HG03135 (cell line): ENCODE measurements around the gene SEC22A.

ENCODE experiments used
- ATAC-seq: cut with Tn5 transposase; IDR thresholded peaks from one replicate; pipeline ENCODE4 v1.9.1; 2021; ENCODE audit warnings: mild to moderate bottlenecking, moderate library complexity; ENCODE audit not compliant: unreplicated experiment

The SEC22A gene

DNA sequence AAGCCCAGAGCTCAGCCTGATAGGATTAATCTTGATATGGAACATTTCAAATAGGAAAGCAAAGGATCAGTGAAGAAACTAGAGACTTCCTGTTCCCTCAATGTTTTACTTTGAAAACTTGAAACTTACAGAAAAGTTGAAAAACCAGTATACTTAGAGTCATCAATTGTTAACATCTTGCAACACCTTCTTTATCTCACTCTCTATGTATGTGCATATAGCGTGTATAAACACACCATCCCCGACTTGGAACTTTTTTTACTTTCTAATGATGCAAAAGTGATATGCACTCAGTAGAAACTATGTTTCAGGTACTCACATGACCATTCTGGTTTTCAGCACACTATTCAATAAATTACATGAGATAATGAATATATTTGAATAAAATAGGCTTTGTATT is 60.5 kb downstream of the SEC22A start:
- no peak for ATAC-seq

DNA sequence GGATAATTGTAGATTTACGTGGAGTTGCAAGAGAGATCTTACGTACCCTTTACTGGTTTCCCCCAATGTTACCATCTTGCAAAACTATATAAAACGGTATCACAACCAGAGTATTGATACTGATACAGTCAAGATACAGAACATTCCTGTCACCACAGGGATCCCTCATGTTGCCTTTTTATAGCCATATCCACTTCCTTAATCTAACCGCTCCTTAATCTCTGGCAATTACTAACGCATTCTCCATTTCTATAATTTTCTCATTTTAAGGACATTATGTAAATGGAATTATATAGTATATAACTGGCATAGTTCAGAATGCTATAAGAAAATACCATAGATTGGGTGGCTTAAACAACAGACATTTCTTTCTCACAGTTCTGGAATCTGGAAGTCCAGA is 61.1 kb downstream of the SEC22A start:
- no peak for ATAC-seq

DNA sequence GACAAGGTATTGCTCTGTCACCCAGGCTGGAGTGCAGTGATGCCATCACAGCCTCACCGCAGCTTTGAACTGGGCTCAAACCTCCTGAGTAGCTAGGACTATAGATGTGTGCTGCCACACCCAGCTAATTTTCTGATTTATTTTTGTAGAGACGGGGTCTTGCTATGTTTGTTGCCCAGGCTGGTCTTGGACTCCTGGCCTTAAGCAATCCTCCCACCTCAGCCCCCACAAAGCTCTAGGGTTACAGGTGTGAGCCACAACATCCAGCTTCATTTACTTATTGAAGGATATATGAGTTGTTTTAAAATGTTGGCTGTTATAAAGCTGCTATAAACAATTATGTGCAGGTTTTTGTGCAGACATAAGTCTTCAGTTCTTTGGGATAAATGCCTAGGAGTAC is 62.2 kb downstream of the SEC22A start:
- ATAC-seq, result no peak

DNA sequence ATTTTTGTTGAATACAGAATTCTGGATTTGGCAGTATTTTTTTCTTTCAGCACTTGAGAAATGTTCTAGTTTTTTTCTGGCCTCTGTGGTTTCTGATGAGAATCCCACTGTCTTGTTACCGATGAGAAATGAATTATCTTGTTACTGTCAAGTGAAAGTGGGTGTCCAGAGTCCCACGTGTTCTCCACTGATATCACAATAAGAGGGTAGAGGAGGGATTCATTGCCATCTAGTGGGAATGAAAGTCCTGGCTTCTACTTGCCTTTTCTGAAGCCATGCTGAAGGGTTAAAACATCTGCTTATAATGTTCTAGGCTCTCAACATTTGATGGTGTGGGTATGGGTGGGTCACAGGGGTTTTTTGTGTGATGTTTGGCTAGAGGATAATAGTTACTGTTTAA is 66.1 kb downstream of the SEC22A start:
- ATAC-seq, result no peak

DNA sequence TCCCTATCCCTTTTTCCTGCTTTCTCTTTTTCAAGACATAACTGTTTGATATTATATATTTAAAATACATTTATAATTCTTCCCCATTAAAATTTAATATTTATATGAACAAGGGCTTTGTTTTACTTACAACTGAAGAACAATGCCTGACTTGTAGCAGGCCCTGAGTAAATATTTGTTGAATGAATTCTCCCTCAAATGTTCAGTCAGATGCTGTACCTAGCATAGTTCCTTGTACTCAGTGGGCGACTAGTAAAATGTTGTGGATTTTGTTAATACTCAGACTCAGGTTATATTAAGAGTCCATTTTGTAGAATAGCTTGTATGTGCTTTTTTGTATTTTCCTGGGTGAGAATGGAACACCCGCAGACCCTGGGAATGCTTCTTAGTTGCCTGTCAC is 69.1 kb downstream of the SEC22A start:
- ATAC-seq, result no peak

DNA sequence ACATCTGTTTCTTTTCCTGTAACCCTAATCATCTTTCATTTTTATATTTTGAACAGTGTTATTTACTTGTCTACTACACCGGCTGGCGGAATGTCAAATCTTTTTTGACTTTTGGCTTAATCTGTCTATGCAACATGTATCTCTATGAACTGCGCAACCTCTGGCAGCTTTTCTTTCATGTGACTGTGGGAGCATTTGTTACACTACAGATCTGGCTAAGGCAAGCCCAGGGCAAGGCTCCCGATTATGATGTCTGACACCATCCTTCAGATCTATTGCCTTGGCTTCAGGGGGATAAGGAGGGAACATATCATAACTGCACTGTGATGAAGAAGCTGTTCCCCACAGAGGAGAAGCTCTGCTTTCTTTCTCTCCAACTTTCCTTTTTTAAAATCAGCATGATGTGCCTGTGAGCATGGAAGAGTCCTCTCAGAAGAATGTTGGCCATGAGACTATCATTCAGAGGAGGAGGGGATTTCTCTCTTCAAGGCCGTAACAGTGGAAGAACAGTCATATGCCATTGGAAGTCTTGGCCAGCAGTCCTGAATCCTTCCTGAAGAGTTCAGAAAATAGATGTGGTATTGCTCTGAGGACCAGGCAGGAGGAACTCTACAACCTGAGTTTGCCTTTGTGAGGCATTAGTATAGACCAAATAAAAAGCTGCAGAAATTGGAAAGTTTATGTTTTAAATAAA is 69.9 kb downstream of the SEC22A start:
- no peak for ATAC-seq

DNA sequence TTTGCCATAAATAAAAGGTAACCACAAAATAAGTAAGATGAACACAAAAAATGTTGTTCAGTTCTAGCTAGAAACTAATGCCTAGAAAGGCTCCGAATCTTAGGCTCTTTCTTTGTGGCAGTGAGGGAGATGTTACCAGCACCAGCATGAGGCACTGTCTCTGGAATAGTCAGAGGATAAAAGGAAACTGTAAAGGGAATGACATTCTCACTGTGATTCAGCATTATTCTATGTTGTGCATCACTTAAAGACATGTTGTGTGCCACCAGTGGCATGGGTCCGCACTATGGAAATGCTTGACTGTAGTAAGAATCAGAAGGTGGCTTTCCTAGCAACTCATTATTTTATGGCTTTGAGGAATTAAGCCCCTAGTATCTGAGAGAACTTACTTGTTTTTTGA is 70.8 kb downstream of the SEC22A start:
- ATAC-seq, result no peak

DNA sequence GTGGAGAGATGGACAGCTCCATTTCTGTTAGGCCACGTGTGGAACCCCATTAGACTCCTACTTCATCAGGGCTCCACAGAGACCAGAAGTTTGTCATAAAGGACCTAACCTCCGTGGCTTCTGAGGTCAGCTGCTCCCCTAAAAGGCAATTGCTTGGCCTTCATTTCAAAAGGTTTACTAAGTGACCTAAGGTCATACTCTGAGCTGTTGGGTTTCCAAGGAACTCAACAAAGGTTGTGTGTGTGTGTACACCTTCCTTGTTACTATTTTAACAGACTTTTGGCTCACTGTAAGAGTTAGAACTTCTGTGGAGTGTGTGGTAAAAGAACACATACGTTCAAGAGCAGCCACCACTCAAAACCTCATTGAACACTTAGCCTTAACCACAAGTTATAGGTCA is 73.9 kb downstream of the SEC22A start:
- ATAC-seq, result no peak

DNA sequence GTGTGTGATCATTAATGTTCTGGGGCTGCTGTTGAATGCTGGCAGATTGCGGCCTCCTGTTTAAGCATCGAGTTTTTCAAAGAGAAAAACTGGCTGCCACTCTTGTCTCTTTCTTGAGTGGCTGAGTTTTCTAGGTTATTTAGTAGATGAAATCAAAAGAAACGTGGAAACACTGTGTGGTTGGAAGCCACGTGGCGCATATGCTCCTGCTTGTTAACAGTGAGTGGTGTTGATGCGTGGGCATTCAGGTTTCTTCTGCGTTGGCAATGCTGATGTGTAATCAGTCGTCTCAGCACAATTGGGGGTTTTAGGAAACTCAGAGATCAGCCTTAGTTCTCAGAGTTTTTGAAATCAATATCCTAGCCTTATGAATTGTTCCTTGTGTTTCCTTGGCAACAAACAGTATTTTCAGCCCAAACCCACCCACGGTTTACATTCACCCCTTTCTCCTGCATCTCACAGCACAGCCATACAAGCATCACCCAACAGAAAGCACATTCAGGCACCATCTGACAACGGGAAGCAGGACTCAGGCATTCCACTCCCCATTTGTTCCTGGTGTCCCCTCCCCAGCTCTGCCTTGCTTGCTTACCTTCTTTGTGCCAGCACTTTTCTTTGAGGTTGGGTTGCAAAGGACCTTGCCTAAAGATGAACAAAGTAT is 74.7 kb downstream of the SEC22A start:
- ATAC-seq, result no peak

DNA sequence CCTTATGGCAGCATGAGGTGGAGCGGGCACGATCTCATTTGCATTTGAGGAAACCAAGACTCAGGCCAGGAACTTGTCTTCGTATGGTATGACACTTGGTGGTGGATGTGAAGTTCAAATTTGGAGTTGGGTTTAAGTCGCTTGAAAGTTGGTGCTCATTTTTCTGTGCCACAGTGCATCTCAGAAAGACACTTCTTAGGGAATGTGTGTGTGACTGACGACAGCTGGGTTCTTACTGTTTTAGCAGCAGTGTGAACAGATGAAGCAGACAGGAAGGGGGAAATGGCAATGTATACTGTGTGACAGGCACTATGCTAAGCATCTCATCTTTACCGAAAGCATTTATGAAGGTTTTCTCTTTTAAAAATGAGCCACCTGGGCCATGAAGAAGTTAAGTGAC is 75.4 kb downstream of the SEC22A start:
- no peak for ATAC-seq

DNA sequence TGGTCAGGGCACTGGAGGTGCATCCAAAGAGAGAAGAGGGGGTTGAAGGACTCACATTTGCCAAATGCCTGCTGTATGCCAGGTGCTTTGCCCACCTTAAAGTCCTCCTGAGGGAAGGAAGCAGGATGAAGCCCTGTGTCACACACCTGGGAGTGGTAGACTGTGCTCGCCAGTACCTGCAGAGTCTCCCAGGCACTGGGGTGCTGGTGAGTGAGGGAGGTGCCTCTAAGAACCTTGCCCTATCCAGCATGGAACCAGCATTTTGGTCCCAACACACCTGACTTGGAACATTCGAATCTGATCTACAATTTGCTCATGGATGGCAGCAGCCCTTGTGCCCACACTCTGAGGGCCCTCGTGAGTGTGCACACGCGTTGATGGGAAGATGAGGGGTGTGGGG is 76.7 kb downstream of the SEC22A start:
- ATAC-seq, result no peak

DNA sequence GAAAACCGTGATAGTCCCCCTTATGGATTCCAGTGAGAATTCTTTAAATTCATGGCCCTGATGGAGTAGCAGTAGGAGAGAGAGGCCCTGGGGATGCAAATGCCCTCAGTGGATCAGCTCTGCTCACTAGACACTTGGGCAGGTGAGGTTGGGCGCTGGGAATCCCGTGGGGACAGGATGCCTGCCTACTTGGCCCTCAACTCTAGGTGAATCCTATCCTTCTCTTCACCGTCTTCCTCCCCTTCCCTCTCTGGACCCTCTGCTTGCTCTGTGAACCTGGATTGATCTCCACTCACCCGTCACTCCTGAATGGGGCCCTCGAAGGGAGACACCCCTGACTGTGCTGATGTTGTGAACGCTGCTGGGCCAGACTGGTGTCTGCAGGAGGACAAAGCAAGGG is 77.4 kb downstream of the SEC22A start:
- ATAC-seq, result no peak

DNA sequence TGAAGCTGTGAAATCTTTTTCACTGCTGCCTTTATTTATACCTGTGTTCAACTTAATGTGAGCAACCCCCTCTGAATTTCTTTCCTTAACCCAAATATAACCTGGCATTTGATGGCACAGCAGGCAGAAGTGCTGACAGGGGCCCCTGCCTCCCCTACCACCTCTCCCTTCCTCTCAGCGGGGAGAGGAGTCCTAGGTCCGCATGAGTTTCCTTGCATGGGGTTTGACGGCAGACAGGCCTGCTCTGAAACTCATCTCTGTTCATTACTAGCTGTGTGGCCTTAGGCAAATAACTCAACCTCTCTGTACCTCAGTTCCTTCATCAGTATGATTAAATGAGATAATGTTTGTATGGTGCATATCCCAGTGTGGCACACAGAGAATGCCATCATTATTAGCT is 79.7 kb downstream of the SEC22A start:
- ATAC-seq, result no peak

DNA sequence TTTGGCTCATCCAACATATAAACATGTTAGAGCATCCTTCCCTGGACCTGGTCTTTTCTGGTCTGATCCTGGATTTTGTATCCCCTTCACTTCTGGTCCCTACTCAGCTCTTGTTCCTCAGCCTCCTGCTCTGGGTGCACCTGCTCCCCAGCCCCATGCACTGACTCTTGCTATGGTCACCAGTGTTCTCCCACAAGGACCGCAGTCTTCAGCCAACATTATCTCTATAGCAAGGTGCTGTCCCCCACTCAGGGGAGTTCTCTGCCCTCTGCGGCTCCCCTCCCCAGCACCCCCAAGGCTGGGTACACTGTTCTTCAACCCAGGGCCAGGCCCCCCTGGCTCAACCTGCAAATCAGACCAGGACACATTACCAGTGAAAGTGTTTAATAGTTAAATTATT is 80.2 kb downstream of the SEC22A start:
- no peak for ATAC-seq

DNA sequence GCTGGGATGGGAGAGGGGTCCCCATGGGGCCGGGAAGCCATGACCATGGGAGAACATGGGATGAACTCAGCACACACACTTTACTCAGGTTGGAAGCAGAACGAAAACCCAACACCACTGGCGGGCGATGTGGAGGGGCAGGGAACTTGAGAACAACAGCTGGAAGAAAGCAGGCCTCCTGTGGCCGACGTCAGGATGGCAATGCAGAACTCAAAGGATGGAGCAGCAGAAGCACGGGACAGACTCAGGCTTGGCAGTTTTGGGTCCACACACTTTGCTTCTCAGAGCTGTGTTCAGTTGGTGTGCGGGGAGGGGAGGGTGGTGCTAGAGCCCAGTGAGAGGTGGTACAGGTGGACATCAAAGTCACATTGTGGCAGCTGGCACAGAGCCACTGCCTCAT is 80.7 kb downstream of the SEC22A start:
- ATAC-seq, result no peak

DNA sequence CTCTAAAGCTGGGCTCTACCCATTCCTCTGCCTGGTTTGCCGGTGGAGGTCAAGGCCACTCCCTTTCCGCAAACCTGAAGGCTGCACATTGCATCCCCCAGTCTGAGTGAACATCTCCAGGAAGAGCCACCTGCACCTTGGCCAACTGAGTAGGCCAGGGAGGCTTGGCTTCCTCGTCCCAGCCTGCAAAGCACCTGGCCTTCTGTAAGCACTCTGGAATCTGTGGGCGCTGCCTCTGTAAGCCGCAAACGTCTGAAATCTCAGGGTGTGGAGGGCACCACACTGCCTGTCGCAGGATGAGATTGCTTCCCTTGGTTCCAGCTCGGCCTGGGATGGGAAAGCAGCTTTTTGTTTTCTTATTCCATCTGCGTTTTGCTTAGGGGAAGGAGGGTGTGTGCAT is 81.3 kb downstream of the SEC22A start:
- ATAC-seq, result no peak

DNA sequence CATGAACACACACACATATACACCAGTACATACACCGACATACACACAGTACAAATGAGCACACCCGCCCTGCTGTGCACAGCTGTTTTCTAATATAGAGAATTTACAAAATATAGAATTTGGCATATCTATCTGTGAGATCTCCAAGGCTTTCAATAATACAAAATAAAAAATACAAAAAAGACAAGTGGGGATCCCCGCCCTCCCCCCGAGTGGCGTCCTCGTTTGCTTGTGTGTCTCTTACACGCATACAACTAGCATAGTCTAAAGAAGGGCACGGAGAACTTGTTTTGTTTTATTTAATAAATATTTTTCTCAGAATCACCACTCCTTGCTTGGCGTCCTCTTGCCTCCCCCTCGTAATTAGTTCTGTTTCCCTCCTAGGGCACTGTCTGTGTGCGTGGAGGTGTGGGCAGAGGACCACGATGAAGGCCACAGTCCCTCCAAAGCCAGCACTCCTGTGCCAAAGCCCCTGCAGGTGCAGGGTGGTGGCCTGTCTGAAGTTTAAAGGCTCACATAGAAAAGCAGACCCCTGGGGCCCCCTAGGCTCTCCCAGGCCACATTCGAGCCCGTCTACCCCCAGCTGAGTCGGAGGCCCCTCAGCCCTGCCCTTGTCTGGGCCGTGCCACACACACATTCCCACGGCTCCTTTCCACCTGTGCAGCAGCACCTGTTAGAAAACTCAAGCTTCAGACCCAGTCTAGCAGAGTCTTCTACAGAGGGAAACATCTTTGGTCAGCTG is 82.1 kb downstream of the SEC22A start:
- ATAC-seq, result no peak

DNA sequence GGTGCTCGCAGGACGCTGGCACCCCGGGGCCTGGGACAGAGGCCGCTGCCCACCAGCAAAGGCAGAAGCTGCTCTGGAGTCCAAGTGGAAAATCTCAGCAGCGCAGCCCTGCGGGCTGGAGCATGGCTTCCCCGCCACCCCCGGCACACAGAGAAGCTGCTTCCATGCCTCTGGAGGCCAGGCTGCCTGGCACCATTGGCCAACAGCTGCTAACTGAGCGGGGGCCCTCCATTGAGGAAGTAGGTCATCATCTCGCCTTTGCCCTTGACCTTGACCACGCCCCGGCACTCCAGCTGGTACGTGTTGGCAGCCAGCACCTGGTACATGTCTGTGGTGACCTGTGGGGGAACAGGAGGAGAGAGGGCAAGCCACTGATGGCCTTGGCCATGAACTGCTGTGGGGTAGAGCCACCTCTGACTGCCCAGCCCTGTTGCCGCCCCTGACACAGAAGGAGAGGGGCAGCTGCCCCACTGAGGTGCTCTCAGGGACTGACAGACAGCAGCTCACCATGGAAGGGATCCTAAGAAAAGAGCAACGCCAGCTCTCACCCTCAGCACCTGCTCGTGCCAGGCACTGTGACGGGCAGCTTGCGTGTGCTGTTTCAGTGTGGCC is 82.8 kb downstream of the SEC22A start:
- no peak for ATAC-seq

DNA sequence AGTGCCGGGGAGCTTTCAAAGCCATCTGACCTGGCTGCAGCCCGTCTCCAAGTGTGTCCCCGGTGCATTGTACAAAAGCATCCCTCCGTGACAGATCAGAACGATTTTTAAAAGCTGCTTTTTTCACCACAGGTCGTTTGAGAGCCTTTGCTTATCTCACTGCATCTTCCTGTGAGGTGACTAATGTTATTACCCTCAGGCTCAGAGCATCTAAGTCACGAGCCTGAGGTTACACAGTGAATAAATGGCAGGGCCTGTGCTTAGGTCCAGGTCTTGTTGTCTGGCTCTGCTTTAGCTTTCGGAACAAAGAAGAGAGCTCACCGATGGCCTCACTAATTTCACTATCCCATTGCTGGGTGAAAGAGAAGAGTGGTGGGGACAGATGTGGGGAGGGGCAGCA is 83.3 kb downstream of the SEC22A start:
- ATAC-seq, result no peak

DNA sequence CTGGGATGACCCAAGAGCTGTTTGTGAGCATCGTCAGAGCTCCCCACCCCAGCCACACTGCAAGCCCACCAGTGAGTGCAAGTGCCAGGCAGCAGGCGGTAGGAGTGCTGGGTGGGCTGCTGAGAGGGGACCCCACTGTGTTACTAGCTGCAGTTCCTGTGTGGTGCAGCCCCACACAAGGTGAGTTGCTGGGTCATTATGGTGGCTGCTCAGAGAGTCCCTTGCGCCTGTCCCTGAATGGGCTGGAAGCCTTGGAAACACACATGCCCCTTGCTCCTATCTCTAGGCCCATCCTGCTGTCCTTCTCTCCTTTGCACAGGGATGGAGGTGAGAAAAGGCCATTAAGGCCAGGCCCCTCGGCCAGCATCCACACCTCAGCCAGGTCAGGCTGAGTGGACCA is 83.7 kb downstream of the SEC22A start:
- ATAC-seq, result no peak

DNA sequence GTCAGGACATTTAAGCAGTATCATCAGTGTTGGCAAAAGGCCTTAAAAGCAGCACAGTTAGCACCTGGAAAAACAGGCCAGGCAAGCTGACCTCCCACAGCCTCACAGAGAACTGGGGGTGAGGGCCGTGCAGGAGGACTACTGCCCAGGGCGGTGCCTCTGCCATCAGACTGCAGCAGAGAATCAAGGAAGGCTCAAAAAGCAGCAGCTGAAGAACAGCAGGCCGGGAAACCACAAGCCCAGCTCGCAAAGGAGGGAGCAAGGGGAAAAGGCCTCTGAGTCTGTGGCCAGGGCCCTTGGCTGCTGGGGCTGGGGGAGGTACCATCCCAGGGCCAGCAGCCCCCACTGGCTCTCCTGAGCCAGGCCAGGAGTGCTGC is 84.2 kb downstream of the SEC22A start:
- no peak for ATAC-seq
